ENCODE measurements around the gene GSAP.

Gene GSAP

GRCh38 chr7:77460057-77460486 lies 43.9 kb upstream of the GSAP start:
- in situ Hi-C loops (cut with MboI; ENCODE audit: low pct_unique_long_range_greater_than_20kb, low sequenced_read_pairs, unreplicated experiment) = no loop called here
- no peak for DNase-seq (ENCODE audit: low spot score)
- TF ChIP-seq CTCF (IDR thresholded peaks at IDR 0.05; ENCODE audit: extremely low read depth, insufficient read depth, missing control alignments) = no peak

DNA sequence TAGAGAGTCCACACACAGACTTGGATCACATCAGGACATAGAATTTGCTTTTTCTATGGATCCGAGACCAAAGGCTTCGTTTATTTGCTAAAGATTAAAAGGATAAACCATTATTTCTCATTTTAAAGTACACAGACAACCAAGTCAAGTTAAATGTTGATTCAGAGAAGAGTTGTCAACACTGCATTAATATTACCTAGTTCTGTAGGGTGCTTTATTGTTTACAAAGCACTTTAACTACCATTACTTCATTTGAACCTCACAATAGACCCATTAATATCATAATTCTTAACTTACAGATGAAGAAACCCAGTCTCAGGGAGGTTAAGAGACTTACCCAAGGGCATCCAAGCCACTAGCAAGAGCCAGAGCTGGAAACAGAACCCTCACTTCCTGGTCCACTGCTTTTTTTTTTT lies 43.2 kb upstream of the GSAP start:
- DNase-seq (ENCODE audit: low spot score) = no peak
- in situ Hi-C loops (cut with MboI; ENCODE audit: low pct_unique_long_range_greater_than_20kb, low sequenced_read_pairs, unreplicated experiment) = no loop called here
- TF ChIP-seq CTCF (IDR thresholded peaks at IDR 0.05; ENCODE audit: extremely low read depth, insufficient read depth, missing control alignments) = no peak

DNA sequence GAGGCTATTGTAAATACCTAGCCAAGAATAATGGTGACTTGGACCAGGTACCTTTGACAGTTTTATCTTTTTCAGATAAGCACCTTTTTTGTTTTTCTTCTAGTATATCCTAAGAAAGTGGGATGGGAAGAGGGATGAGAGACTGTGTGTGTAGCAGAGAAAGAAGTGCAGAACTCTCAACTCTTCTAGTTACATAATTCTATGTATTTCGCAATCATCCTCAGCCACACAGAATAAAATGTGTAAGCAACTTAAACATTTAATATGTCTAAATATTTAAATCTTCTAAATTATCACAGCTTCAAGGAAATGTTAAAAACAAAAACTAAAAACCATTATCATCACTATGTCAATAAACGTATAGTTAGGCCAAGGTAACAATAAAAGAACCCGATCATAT lies 42.6 kb upstream of the GSAP start:
- no peak for DNase-seq (ENCODE audit: low spot score)
- no peak for TF ChIP-seq CTCF (IDR thresholded peaks at IDR 0.05; ENCODE audit: extremely low read depth, insufficient read depth, missing control alignments)
- in situ Hi-C loops (cut with MboI; ENCODE audit: low pct_unique_long_range_greater_than_20kb, low sequenced_read_pairs, unreplicated experiment) = no loop called here

GRCh38 chr7:77457779-77458178 lies 41.6 kb upstream of the GSAP start:
- in situ Hi-C loops (cut with MboI; ENCODE audit: low pct_unique_long_range_greater_than_20kb, low sequenced_read_pairs, unreplicated experiment) = no loop called here
- no peak for DNase-seq (ENCODE audit: low spot score)
- no peak for TF ChIP-seq CTCF (IDR thresholded peaks at IDR 0.05; ENCODE audit: extremely low read depth, insufficient read depth, missing control alignments)

DNA sequence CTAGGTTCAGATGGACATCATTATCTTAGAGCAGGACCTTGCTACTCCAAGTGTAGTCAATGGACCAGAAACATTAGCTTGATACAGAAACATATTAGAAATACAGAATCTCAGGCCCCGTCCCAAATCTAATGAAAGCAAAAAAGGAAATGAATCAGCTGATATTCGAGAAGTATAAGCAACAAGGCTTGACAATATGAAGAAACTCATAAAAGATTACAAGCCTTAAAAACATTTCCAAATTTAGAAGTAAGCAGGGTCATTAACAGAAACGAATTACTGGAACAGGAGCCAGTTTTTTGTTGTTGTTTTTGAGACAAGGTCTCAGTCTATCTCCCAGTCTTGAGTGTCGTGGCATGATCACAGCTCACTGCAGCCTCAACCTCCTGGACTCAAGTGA lies 40.5 kb upstream of the GSAP start:
- no peak for DNase-seq (ENCODE audit: low spot score)
- in situ Hi-C loops (cut with MboI; ENCODE audit: low pct_unique_long_range_greater_than_20kb, low sequenced_read_pairs, unreplicated experiment) = no loop called here
- TF ChIP-seq CTCF (IDR thresholded peaks at IDR 0.05; ENCODE audit: extremely low read depth, insufficient read depth, missing control alignments) = no peak

- DNase-seq (ENCODE audit: low spot score) = no peak
- in situ Hi-C loops (cut with MboI; ENCODE audit: low pct_unique_long_range_greater_than_20kb, low sequenced_read_pairs, unreplicated experiment) = no loop called here
- no peak for TF ChIP-seq CTCF (IDR thresholded peaks at IDR 0.05; ENCODE audit: extremely low read depth, insufficient read depth, missing control alignments)
These were observed 39.2 kb upstream of the GSAP start for GRCh38 chr7:77455321-77455720.

- no peak for DNase-seq (ENCODE audit: low spot score)
- TF ChIP-seq CTCF (IDR thresholded peaks at IDR 0.05; ENCODE audit: extremely low read depth, insufficient read depth, missing control alignments) = no peak
- in situ Hi-C loops (cut with MboI; ENCODE audit: low pct_unique_long_range_greater_than_20kb, low sequenced_read_pairs, unreplicated experiment) = no loop called here
These were observed 38.7 kb upstream of the GSAP start for GRCh38 chr7:77454802-77455201.

Data from GM13977 (cell line).